HG03175 (cell line): Measurements from ENCODE around the gene CYP21A2.

Experiments used
- ATAC-seq: cut with Tn5 transposase; IDR thresholded peaks from one replicate; pipeline ENCODE4 v1.9.1; 2021; ENCODE audit warnings: mild to moderate bottlenecking, moderate library complexity; ENCODE audit not compliant: unreplicated experiment

CYP21A2 gene

GRCh38 chr6:32081168-32081990 is 43.2 kb downstream of the CYP21A2 start:
- no peak for ATAC-seq

DNA sequence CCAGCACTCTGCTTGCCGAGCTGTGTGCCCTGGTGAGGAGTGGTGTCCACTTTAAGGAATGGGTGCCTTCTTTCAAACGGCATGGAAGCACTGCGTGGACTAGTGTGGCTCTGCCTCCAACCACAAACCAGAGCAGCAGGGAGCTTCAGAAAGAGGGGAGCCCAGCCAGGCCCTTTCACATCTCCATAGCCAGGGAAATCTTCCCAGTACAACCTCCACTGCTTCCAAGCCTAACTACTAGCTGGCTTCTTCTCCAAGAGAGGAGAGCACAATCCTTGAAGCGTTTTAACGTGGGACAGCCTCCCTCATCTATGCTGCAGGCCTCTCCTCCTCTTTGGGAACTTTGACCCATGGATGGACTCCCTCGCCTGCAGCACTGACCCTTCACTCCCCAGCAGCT is 44.3 kb downstream of the CYP21A2 start:
- no peak for ATAC-seq

- ATAC-seq = no peak
Measured at GRCh38 chr6:32082935-32083334, 44.7 kb downstream of the CYP21A2 start.

- no peak for ATAC-seq
Measured at GRCh38 chr6:32083812-32084768, 45.9 kb downstream of the CYP21A2 start.

DNA sequence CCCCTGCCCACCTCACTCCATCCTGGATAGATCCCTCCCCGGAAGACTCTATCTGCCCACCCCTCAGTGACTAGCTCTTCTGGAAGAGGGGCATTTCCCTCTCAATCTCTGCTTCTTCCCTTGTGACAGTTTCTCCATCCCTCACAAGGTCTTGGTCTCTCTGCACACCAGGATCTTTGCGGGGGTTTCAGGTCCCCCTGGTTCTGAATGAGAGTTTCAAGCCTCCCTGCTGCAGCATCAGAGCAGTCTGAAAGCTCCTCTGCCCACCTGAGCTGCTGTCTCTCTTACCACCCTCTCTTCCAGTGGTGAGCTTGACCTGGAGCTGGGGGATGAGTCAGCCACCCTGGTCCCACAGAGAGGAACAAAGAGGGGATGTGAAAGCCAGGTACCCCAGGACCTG is 46.6 kb downstream of the CYP21A2 start:
- ATAC-seq = no peak

DNA sequence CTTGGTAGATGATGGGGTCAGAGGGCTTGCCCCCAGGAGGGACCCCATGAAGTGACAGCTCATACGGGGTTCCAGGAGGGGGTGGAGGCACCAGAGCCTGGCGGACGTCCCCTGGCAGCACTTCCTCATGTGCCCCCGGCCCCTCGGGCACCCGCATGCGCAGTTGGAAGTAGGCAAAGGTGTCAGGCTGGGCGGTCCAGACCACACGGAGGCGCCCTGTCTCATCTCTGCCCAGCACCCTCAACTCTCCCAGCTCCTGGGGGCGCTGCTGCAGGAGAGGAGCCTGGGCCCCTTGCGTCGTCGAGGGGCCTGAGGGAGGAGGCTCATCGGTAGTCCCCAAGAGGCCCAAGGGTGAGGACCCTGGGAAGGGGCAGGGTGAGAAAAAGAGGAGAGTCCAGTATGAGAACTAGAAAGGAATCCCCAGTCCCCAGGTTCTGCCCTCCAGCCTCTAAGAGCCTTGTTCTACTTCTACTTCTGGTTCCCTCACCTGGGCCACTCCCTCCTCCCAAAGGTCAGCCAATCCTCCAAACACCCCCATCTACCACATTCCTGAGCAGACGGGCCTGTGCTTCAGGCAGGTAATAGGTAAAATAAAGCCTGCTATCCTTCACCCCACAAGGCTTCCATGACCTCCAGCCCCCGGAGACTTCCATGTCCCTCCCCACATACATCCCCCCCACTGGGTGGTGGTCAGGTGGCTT is 47.7 kb downstream of the CYP21A2 start:
- no peak for ATAC-seq

GRCh38 chr6:32086661-32087573 is 48.7 kb downstream of the CYP21A2 start:
- no peak for ATAC-seq

DNA sequence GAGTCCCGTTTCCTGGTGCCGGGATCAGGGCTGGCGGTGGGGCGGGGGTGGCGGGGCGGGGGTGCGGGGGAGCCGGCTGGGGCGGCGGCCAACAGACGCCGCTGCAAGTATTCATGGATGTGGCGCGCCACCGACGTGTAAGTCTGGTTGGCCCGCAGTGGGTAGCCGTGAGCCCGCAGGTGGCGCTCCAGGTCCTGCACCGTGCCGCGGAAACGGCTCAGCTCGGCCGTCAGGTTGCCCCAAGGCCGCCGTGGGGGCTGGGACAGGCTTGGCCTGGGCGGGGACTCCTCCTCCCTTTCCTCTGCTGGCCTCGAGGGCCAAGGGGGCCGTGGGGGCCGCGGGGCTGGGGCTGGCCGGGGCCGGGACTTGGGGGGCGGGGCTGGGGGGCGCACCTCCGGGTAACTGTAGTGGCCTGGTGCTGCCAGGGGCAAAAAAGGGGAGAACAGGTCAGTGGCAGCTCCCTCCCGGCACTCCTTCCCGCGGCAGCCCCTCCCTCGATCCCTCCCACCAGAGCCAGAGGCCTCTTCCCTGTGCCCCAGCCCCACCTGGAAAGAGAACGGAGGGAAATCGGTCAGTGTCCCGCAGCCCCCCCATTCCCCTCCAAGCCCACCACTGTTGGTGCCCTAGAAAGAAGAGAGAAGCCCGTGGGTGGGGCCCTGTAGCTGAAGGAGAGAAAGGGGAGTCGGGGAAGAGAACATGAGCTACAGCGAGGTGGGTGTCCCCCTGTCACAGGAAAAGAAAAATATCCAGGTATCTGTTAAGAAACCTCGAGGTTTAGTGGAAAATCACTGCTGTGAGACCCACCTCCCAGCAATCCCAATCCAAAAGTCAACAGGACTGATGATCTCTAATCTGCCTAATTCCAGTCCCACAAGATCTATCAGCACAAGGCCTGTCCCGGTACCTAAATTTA is 49.6 kb downstream of the CYP21A2 start:
- no peak for ATAC-seq

GRCh38 chr6:32088487-32089049 is 50.4 kb downstream of the CYP21A2 start:
- no peak for ATAC-seq

DNA sequence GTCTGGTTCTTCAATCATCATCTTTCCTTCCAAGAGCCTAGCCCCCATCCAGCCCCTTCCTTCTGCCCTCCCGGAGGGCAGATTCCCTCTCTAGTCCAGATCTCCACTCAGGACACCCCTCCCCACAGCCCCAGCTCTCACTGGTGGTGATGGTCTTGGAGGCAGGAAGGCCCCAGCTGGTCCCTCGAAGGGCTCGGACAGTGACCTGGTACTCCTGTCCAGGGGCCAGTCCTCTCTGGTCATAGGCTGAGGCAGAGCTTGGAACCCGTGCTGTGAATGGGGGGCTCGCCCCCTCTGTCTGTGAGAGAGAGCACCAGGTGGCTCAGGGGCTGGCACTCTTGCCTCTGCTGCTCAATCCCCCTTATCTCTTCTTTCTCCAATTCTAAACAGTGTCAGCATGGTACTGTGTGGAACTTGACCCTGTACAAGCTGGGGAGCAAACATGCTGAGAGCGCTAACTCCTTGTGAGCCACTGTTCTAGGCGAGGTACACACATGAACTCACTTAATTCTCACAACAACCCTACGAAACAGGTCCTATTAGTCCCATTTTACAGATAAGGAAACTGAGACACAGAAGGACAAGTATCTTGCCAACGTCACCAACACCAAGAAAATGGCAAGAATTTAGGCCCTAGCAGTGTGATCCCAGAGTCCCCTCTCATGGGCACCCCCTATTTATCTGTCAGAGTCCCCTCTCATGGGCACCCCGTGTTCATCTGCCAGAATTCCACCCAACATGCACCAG is 51.0 kb downstream of the CYP21A2 start:
- ATAC-seq = no peak
